GM12891 (cell line): ENCODE measurements around the gene CABCOCO1.

Experiments
- DNase-seq: peaks from one replicate; pipeline ENCODE4 v3.0.0; 2011; ENCODE audit warnings: low spot score; ENCODE audit not compliant: insufficient read length
- FAIRE-seq: peaks from 2 replicates; lab custom pipeline; 2011; peaks lifted over from hg19 to GRCh38; lab: Jason Lieb, UNC
- PAX5 ChIP-seq: IDR thresholded peaks from 2 replicates; pipeline ENCODE4 v1.6.1; 2011; ENCODE audit warnings: low read length, moderate library complexity, mild to moderate bottlenecking; ENCODE audit not compliant: insufficient read depth, severe bottlenecking
- POLR2A ChIP-seq: IDR thresholded peaks from 2 replicates; pipeline ENCODE4 v1.6.1; 2011; ENCODE audit warnings: low read depth, low read length, control low read depth
- POLR2AphosphoS5 ChIP-seq: IDR thresholded peaks from 2 replicates; pipeline ENCODE4 v1.6.1; 2011; ENCODE audit warnings: low read depth, low read length, control low read depth
- POU2F2 ChIP-seq: IDR thresholded peaks from 2 replicates; pipeline ENCODE4 v1.6.1; 2011; ENCODE audit warnings: low read depth, mild to moderate bottlenecking, control low read depth, low read length, moderate library complexity
- SPI1 ChIP-seq: IDR thresholded peaks from 2 replicates; pipeline ENCODE4 v1.6.1; 2011; ENCODE audit warnings: low read depth, low read length, control low read depth
- TAF1 ChIP-seq: IDR thresholded peaks from 2 replicates; pipeline ENCODE4 v1.6.1; 2011; ENCODE audit warnings: low read depth, low read length, control low read depth

Gene CABCOCO1

DNA sequence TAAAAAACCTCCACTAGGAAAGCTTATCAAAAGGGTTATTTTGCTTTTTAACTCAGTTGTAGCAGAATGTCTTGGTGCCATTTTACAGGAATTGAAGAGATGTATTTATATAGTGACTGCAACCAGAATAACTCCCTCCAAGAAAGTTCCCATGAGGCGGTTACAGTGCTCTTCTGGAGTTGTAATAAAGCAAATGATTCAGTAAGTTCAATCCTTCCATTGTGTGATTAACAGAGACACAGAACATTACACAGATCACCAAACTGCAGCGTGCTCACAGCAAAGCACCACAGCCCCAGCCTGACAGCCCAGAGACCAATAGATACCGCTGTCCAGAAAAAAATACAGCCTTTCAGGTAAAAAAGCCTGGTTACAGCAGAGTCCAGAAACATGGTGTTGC lies 21.9 kb upstream of the CABCOCO1 start:
- FAIRE-seq: no peak
- DNase-seq: no peak
- no peak for TF ChIP-seq POU2F2
- no peak for TF ChIP-seq SPI1
- TF ChIP-seq TAF1: no peak
- no peak for TF ChIP-seq POLR2A
- TF ChIP-seq POLR2AphosphoS5: no peak
- TF ChIP-seq PAX5: no peak

DNA sequence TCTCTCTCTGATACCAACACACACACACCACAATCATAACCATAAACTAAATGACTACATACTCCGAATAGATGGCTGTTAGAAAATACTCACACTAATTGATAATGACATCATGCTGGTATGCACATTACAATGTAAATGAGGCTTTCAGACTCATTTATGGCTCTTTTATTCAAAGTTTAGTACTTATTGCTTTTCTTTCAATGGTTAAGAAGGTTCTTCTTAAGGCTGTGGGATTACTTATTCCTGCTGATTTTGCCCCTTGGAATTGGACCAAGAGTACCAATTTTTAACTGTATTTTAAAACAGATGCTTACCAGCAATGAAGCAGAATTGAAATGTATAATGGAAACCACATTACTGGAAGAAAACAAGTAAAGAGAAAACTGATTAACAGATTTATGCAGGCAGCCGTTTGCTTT lies 20.6 kb upstream of the CABCOCO1 start:
- FAIRE-seq (no peak), DNase-seq (no peak)
- TF ChIP-seq PAX5 (no peak), POLR2A (no peak), POLR2AphosphoS5 (no peak), TAF1 (no peak), POU2F2 (no peak)

DNA sequence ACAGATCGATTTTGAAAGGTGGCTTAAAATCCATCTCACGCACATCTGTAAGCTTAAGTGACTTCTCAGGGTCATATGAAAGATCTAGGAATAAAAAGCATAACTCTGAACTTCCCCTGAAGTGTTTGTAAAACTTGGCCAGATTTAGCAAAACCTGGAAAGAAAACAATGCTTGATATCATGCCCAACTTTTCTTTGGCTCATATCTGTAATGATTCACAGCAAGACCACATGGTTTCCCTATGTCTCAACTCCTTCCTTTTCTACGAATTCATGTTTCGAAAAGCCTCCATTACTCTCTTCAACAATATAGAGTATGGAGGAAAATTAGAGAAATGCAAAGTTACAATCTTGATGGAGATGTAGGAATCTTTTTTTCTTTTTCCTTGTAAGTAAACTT lies 20.1 kb upstream of the CABCOCO1 start:
- FAIRE-seq: no peak
- no peak for DNase-seq

DNA sequence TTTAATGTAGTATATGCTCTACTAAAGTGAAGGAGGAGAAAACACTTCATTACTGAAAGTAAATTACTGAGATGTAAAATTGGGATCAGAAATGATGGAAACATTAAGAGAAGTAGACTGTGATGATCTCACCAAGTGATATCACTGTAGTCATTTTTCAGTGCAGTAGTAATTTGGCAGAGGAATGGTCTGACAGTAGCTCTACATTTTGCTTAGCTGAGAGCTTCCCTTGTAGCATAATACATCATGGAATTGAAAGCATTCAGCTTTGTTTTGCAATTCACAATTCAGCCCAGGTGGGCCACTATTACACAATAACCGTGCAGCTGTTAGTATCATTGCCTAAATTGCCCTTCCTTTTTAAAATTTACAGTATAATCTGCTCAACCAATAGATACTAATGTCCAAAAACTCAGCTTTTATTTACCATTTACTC lies 19.4 kb upstream of the CABCOCO1 start:
- FAIRE-seq (no peak), DNase-seq (no peak)

More for the DNA sequence above, 20.1 kb upstream of the CABCOCO1 start:
- TF ChIP-seq POU2F2 (no peak), POLR2A (no peak), TAF1 (no peak), PAX5 (no peak)

DNA sequence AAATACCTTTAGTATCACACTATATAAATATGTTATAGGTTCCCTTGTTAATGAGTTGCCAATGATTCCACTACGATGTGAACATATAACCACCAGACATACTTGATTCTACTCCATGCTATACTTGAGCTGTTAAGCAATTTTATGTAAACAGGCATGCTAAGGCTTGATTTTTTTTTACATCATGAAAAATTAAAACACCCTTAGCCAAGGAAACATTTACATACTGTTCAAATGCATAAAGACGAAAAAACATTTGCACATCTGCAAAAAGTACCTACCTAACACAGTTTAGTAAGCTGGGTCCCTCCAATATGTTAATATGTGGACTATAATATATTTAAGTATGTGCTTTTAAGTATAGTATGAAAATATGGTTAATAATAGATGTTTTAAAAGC lies 9.0 kb upstream of the CABCOCO1 start:
- no peak for TF ChIP-seq PAX5
- TF ChIP-seq POU2F2: no peak
- no peak for TF ChIP-seq POLR2AphosphoS5
- TF ChIP-seq TAF1: no peak
- no peak for TF ChIP-seq POLR2A
- TF ChIP-seq SPI1: no peak
- DNase-seq: no peak
- no peak for FAIRE-seq

More for the DNA sequence above, 19.4 kb upstream of the CABCOCO1 start:
- TF ChIP-seq SPI1: no peak
- no peak for TF ChIP-seq POLR2A
- TF ChIP-seq PAX5: no peak
- no peak for TF ChIP-seq POU2F2
- TF ChIP-seq POLR2AphosphoS5: no peak
- no peak for TF ChIP-seq TAF1

DNA sequence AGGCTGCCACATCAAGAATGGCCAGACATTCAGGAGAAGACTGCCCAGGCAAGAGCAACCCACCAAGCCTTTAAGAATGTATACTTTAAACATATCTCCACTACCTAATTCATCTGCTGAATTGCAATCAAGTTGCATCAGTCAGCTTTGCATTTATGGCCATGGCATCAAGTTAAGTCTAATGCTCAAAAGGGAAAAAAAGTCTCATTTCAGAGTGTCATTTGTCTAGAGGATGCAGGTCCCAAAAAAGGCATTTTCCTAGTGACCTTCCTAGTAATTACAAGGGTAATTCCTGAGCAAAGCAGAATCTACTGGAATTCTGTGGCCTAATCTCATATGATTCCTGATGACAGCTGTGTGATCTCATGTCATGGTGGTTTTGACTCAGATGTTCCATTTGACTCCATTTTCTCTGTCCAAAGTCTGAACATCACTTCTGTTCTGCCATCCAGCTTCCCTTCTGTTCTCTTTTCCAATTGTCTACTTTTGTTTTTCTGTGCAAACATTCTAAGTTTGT lies 7.3 kb upstream of the CABCOCO1 start:
- FAIRE-seq: no peak
- no peak for DNase-seq
- no peak for TF ChIP-seq POU2F2
- TF ChIP-seq TAF1: no peak
- no peak for TF ChIP-seq POLR2A
- no peak for TF ChIP-seq POLR2AphosphoS5
- TF ChIP-seq SPI1: no peak
- no peak for TF ChIP-seq PAX5

DNA sequence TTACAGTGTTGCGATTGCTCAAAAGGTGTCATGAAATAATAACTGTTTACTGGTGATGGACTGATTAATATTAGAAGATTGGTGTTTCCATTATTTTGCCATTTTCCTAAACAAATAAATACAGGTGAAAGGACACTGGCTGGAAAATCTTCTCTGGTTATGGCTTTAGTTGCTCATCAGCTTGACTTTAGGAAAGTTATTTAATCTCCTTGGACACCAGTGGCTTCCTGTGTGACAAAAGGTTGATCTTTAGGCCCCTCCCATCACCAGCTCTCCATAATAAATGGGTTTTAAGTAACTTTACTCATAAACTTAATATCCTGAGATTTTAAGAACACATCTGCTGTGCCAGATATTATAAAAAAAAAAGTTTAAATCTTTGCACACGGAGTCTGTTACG lies 737 bp downstream of the CABCOCO1 start:
- no peak for DNase-seq
- no peak for FAIRE-seq
- TF ChIP-seq POLR2A (no peak), TAF1 (no peak), POLR2AphosphoS5 (no peak), POU2F2 (no peak), SPI1 (no peak), PAX5 (no peak)

DNA sequence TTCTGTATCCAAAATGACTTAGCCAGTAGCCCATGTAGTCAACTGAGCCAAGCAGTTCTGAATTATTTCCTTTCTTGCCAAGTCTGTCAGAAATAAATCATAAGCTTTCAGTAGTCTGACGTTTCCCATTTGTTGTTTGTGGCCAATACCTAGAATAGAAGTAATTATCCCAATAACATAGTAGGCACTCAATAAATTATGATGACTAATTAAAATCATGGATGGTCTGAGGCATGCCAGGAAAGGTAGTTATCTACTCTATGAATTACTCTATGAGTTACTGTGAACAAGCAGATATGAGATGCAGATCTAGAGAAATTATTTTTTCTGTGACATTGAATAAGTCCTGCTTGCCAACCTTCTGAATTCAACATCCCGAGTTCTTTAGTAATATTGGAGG lies 2.3 kb downstream of the CABCOCO1 start:
- no peak for TF ChIP-seq PAX5
- TF ChIP-seq SPI1: no peak
- no peak for TF ChIP-seq TAF1
- TF ChIP-seq POLR2AphosphoS5: no peak
- TF ChIP-seq POU2F2: no peak
- TF ChIP-seq POLR2A: no peak
- no peak for FAIRE-seq
- DNase-seq: no peak

DNA sequence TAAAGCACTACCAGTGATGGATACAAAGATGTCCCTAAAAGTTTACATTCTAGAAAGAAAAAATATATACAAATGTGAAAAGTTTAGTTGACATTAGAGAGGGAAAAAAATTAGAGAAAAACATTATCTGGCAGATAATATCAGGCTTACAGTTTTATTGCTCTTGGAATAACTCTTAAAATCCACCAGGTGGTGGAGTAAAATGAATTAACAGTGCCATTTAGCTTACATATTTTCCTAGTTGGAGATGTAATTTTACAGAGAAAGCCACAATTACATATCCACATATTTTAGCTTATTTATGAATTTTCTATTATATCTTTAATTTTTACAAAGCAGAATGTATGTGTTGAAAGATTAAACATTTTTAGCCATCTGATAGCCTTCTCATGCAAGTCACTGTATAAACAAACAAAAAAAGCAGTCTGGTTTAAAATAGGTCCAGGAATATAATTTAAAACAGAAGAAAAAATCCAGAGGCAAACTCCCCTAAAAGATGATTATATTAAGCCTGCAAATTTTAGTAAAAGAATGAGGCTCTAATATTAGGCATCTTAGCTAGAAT lies 6.5 kb downstream of the CABCOCO1 start:
- no peak for TF ChIP-seq POU2F2
- no peak for TF ChIP-seq SPI1
- no peak for TF ChIP-seq POLR2AphosphoS5
- TF ChIP-seq POLR2A: no peak
- TF ChIP-seq PAX5: no peak
- no peak for TF ChIP-seq TAF1
- DNase-seq (no peak), FAIRE-seq (no peak)

DNA sequence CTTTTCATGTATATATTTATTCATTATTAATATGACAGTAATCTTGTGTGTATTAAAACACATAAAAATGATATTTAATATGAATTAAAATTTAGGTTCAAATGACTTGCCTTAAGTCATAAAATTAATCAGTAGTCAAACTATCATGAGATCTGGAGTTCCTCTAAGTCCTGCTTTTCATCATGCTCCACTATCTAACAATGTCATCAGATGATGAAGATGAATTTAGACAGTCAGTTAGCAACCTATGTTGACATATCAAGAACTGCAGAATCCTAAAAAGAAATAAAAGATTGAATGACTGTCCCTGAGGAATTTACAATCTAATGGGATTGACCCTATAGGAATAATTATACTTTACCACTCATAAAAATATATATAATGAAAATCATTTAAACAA lies 7.1 kb downstream of the CABCOCO1 start:
- TF ChIP-seq TAF1 (no peak), POLR2A (no peak), SPI1 (no peak), POLR2AphosphoS5 (no peak), PAX5 (no peak), POU2F2 (no peak)
- no peak for FAIRE-seq
- DNase-seq: no peak
